MM.1S (cell line): Measurements from ENCODE around the gene SERPINB12.

Source experiments
- DNase-seq: peaks from one replicate; pipeline ENCODE4 v3.0.0-alpha.2; 2015
- H2AFZ ChIP-seq: fragments of 300-600 bp; sonication (generic); 2 replicates; pipeline ENCODE4 v1.6.0; 2016; ENCODE audit warnings: antibody characterized with exemption, low read length
- H3F3A ChIP-seq: fragments of 300-600 bp; sonication (generic); 2 replicates; pipeline ENCODE4 v1.6.1; 2016; ENCODE audit warnings: mild to moderate bottlenecking, antibody characterized with exemption, low read length, moderate library complexity, mixed read lengths; ENCODE audit not compliant: insufficient read depth
- H3K27ac ChIP-seq: fragments of 300-600 bp; sonication (generic); 2 replicates; pipeline ENCODE4 v1.5.1; 2016; ENCODE audit warnings: mild to moderate bottlenecking, low read length
- H3K27me3 ChIP-seq: fragments of 300-600 bp; sonication (generic); replicated peaks from 2 replicates; pipeline ENCODE4 v1.6.0; 2016; ENCODE audit warnings: low read length; ENCODE audit not compliant: insufficient read depth
- H3K36me3 ChIP-seq: fragments of 300-600 bp; sonication (generic); replicated peaks from 2 replicates; pipeline ENCODE4 v1.6.1; 2016; ENCODE audit warnings: mild to moderate bottlenecking, low read length, mixed read lengths; ENCODE audit not compliant: insufficient read depth
- H3K4me1 ChIP-seq: fragments of 300-600 bp; sonication (generic); 2 replicates; pipeline ENCODE4 v1.6.1; 2016; ENCODE audit warnings: low read length, mixed read lengths
- H3K4me2 ChIP-seq: fragments of 300-600 bp; sonication (generic); 2 replicates; pipeline ENCODE4 v1.6.0; 2016; ENCODE audit warnings: low read depth, low read length
- H3K4me3 ChIP-seq: fragments of 300-600 bp; sonication (generic); 2 replicates; pipeline ENCODE4 v1.5.1; 2016; ENCODE audit warnings: low read length, mixed read lengths
- H3K79me2 ChIP-seq: fragments of 300-600 bp; sonication (generic); 2 replicates; pipeline ENCODE4 v1.6.1; 2016; ENCODE audit warnings: mixed run types, low read length, mixed read lengths
- H3K9ac ChIP-seq: fragments of 300-600 bp; sonication (generic); 2 replicates; pipeline ENCODE4 v1.6.1; 2016; ENCODE audit warnings: low read length, mixed read lengths
- H3K9me2 ChIP-seq: fragments of 300-600 bp; sonication (generic); replicated peaks from 2 replicates; pipeline ENCODE4 v1.6.1; 2016; ENCODE audit warnings: mild to moderate bottlenecking, low read length, mixed read lengths; ENCODE audit not compliant: insufficient read depth
- H3K9me3 ChIP-seq: fragments of 300-600 bp; sonication (generic); replicated peaks from 2 replicates; pipeline ENCODE4 v1.6.1; 2016; ENCODE audit warnings: mild to moderate bottlenecking, low read length, mixed read lengths; ENCODE audit not compliant: insufficient read depth
- H4K20me1 ChIP-seq: fragments of 300-600 bp; sonication (generic); 2 replicates; pipeline ENCODE4 v1.6.1; 2016; ENCODE audit warnings: mild to moderate bottlenecking, low read length, moderate library complexity, mixed read lengths; ENCODE audit not compliant: insufficient read depth
- CTCF ChIP-seq: fragments of 300-600 bp; sonication (generic); IDR thresholded peaks from 2 replicates; pipeline ENCODE4 v1.5.1; 2016; ENCODE audit warnings: antibody characterized with exemption, low read length, mixed read lengths
- EZH2 ChIP-seq: fragments of 300-600 bp; sonication (generic); optimal IDR thresholded peaks from 2 replicates; pipeline ENCODE3; 2017; ENCODE audit warnings: low read depth, mild to moderate bottlenecking, antibody characterized with exemption, low read length, mixed read lengths
- EZH2phosphoT487 ChIP-seq: fragments of 300-600 bp; sonication (generic); IDR thresholded peaks from 2 replicates; pipeline ENCODE4 v1.6.1; 2018; ENCODE audit warnings: antibody characterized with exemption, low read length

SERPINB12 gene

DNA sequence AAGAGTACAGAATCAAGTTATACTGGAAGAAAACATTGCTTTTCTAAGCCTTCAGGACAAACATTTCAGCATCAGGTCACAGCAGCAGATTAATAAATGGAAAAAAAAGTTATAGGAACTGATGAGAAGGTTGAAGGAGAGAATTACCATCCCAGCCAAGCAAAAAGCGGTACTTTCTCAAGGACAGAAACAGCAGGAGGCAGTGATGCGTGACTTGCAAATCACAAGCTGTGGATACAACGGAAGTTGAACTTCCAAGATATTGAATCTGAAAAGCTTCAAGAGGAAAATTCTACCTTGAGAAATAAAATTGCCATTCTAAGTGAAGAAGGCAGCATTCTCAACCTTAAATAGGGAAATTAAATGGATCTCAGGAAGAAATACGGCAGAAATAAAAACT lies 18.5 kb upstream of the SERPINB12 start:
- H3K9ac ChIP-seq: no peak overlapping the region
- no peaks in the 10 kb centered on the region for H3K36me3 ChIP-seq
- no peaks in the 10 kb centered on the region for H3K79me2 ChIP-seq
- TF ChIP-seq EZH2 (no peak), CTCF (no peak), EZH2phosphoT487 (no peak)
- no peaks in the 10 kb centered on the region for H3K9me2 ChIP-seq
- no peaks in the 10 kb centered on the region for H3F3A ChIP-seq
- H3K27me3 ChIP-seq: no peaks in the 10 kb centered on the region
- no peak overlapping the region for H3K4me2 ChIP-seq
- no peak overlapping the region for H2AFZ ChIP-seq
- DNase-seq: no peak
- no peaks in the 10 kb centered on the region for H3K9me3 ChIP-seq
- H3K4me1 ChIP-seq: no peaks in the 10 kb centered on the region
- H4K20me1 ChIP-seq: no peaks in the 10 kb centered on the region
- H3K4me3 ChIP-seq: no peak overlapping the region
- H3K27ac ChIP-seq: no peak overlapping the region

GRCh38 chr18:63527251-63527650 lies 14.9 kb upstream of the SERPINB12 start:
- H3K79me2 ChIP-seq: no peaks in the 10 kb centered on the region
- no peak overlapping the region for H2AFZ ChIP-seq
- H3K27me3 ChIP-seq: no peaks in the 10 kb centered on the region
- no peaks in the 10 kb centered on the region for H3K9me3 ChIP-seq
- no peaks in the 10 kb centered on the region for H3K9me2 ChIP-seq
- no peaks in the 10 kb centered on the region for H3K4me1 ChIP-seq
- H3K9ac ChIP-seq: no peak overlapping the region
- H4K20me1 ChIP-seq: no peaks in the 10 kb centered on the region
- H3K27ac ChIP-seq: no peak overlapping the region
- no peak overlapping the region for H3K4me3 ChIP-seq
- no peak for TF ChIP-seq CTCF
- TF ChIP-seq EZH2: no peak
- TF ChIP-seq EZH2phosphoT487: no peak
- no peaks in the 10 kb centered on the region for H3F3A ChIP-seq
- no peaks in the 10 kb centered on the region for H3K36me3 ChIP-seq
- DNase-seq: no peak
- H3K4me2 ChIP-seq: no peak overlapping the region

DNA sequence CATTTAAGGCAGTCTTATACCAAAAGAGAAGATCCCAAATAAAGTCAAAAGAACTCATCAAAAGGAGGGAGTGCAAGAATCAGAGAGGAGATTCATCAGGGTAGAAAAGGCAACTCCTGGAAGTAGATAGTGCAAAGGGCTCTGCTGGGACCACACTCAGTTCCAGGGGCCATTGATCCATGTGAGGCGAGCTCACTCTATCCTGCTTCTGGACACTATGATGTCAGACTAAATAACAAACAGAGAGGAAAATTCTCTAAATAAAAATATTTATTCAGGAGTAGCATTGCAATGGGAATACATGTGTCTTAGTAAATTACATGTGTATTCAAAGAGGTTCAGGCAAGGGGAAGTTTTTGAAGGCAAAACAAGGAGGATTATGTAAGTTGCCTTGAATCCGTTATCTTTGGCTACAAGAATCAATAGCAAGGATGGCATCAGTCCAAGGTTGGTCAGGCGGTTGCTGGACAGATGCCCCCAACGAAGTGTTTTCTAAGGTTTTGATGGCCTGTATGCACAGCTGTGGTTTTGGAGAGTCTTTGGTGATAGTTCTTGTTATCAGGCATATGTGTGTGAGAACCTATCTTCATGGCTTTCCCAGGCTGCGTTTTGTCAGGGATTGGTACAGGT lies 13.2 kb upstream of the SERPINB12 start:
- no peaks in the 10 kb centered on the region for H3K36me3 ChIP-seq
- no peak overlapping the region for H3K9ac ChIP-seq
- H3K79me2 ChIP-seq: no peaks in the 10 kb centered on the region
- no peaks in the 10 kb centered on the region for H3K27me3 ChIP-seq
- H3K9me3 ChIP-seq: no peaks in the 10 kb centered on the region
- H3F3A ChIP-seq: no peaks in the 10 kb centered on the region
- H3K9me2 ChIP-seq: no peaks in the 10 kb centered on the region
- no peak overlapping the region for H3K4me3 ChIP-seq
- H4K20me1 ChIP-seq: no peaks in the 10 kb centered on the region
- no peak for DNase-seq
- no peak for TF ChIP-seq EZH2phosphoT487
- no peak for TF ChIP-seq EZH2
- no peak for TF ChIP-seq CTCF
- H3K4me1 ChIP-seq: peaks cover 4% of the 10 kb centered on the region; the same call in 1 of the 2 replicates
- no peak overlapping the region for H3K27ac ChIP-seq
- H3K4me2 ChIP-seq: no peak overlapping the region
- no peak overlapping the region for H2AFZ ChIP-seq
